ENCODE measurements around the gene BUD31. TPM values are rescaled to one million over a fixed set of nuclear protein-coding genes. Genes with fewer than 3 reads are reported as not detected.
A peak's percentile ranks its signal among the peaks of the same experiment; 100 is the strongest.

Gene BUD31
- total and polyA plus RNA-seq, 9 of the 15 experiments (the other 6 are each of a cell fraction or from before 2014, with no cell fraction given), result 105 to 342 (median 247) TPM

- Histone ChIP-seq H3K9me1 (ENCODE audit: control insufficient read depth, insufficient read depth, low read length) (no peaks in the 10 kb centered on the region), H3K9me3 (replicated peaks; ENCODE audit: control insufficient read depth, insufficient read depth, low read depth, low read length) (no peaks in the 10 kb centered on the region), H3K79me2 (ENCODE audit: control insufficient read depth, insufficient read depth, low read length) (peaks cover 93% of the 10 kb centered on the region), H3K4me3 (no peak overlapping the region), H3K27me3 (ENCODE audit: control insufficient read depth in 2 of 2, insufficient read depth in 2 of 2, low read length in 2 of 2) (no peaks in the 10 kb centered on the region), H3K4me2 (ENCODE audit: insufficient read depth, low read length) (no peak overlapping the region), H2AFZ (ENCODE audit: low read depth, low read length) (no peak overlapping the region), H3K9ac (ENCODE audit: insufficient read depth in 1 of 2, low read depth in 2 of 2, low read length in 2 of 2) (peak overlapping the region in 1 of 2 experiments; percentile 33; a peak in 1 of 4 replicates), H3K36me3 (ENCODE audit: control insufficient read depth, insufficient read depth, low read length) (peaks cover 88% of the 10 kb centered on the region), H4K20me1 (replicated peaks; ENCODE audit: control insufficient read depth, insufficient read depth, low read length) (peaks cover 58% of the 10 kb centered on the region), H3K4me1 (replicated peaks in 1 of 2; ENCODE audit: control insufficient read depth in 2 of 2, insufficient read depth in 2 of 2, low read length in 2 of 2) (peaks cover 13 to 34% of the 10 kb centered on the region in 2 experiments; a peak in 4 of 5 replicates), H3K27ac (ENCODE audit: extremely low read depth, low read depth, low read length) (no peak overlapping the region)
- in situ Hi-C loops (cut with MboI), result no loop called here
- ATAC-seq (no peak), DNase-seq (ENCODE audit: extremely low read depth in 1 of 4, low spot score in 3 of 4) (no peak), FAIRE-seq (no peak)
- TF ChIP-seq CTCF (IDR thresholded peaks at IDR 0.05 in 2 of 3, conservative IDR thresholded peaks at IDR 0.05 in 1 of 3; ENCODE audit: insufficient read depth in 2 of 3, low read depth in 1 of 3, low read length in 3 of 3), result peak in 1 of 3 experiments; percentile 17; a peak in 1 of 6 replicates
- TF ChIP-seq ZNF609 (CRISPR knock-in tag; IDR thresholded peaks at IDR 0.05; ENCODE audit: borderline replicate concordance), result no peak
- TF ChIP-seq ZC3H8 (IDR thresholded peaks at IDR 0.05), result no peak
- 0 out of 2 replicates have a peak, but pooled peaks have one; percentile 13 for TF ChIP-seq CBFB (CRISPR knock-in tag; IDR thresholded peaks at IDR 0.05)
- TF ChIP-seq MAFG (tag; conservative IDR thresholded peaks at IDR 0.05), result no peak
- no peak for TF ChIP-seq RNF2 (IDR thresholded peaks at IDR 0.05)
- TF ChIP-seq YY1 (IDR thresholded peaks at IDR 0.05; ENCODE audit: borderline replicate concordance in 1 of 3, control insufficient read depth in 1 of 3, extremely low read depth in 1 of 3, insufficient read depth in 3 of 3, insufficient read length in 1 of 3, insufficient replicate concordance in 2 of 3, low read depth in 1 of 3, low read length in 2 of 3), result no peak
- intact Hi-C loops (cut with micrococcal nuclease), result no loop called here
- ChIA-PET POLR2A (interaction anchor here (0.6 to 1.5 kb wide), 3 partner anchors 52 to 777 kb away, joined by 3 to 6 read pairs (median 3); partner anchors contain the start of genes BUD31 and PDAP1), CTCF (ENCODE audit: low intra/inter-chr PET ratio) (no interaction called here)
- BruUV-seq (replicated peaks), result no TSS peak
- WGBS (ENCODE audit: insufficient coverage, low coverage, missing lambda C conversion rate), result 73% methylated on average over 2 of the region's 2 CpGs
Observed at GRCh38 chr7:99461221-99461620, 52.5 kb downstream of the BUD31 start.
